ENCODE results near the gene BANP. TPM values are rescaled to one million over a fixed set of nuclear protein-coding genes. Genes with fewer than 3 reads are reported as not detected.

The BANP gene
- polyA plus RNA-seq, 1 of the 3 experiments (the other 2 are of a cell fraction): 16.8 TPM

- no peak overlapping the region for H3K27ac ChIP-seq (ENCODE audit: low read depth in 2 of 2, low read length in 1 of 2)
- 97% methylated on average over 15 of the region's 26 CpGs for WGBS (ENCODE audit: low lambda C conversion rate)
- H3K4me3 ChIP-seq (ENCODE audit: low read depth in 2 of 2, low read length in 1 of 2): no peak overlapping the region
- no peaks in the 10 kb centered on the region for H3K27me3 ChIP-seq (ENCODE audit: insufficient read depth)
- H4K20me1 ChIP-seq (ENCODE audit: insufficient read depth): no peaks in the 10 kb centered on the region
- no peaks in the 10 kb centered on the region for H3K9me2 ChIP-seq
- TF ChIP-seq RXRA (IDR thresholded peaks at IDR 0.05; ENCODE audit: borderline replicate concordance, low read depth) (no peak), ELF1 (IDR thresholded peaks at IDR 0.05) (no peak), ZBTB33 (IDR thresholded peaks at IDR 0.05; ENCODE audit: borderline replicate concordance, low read depth) (no peak), FOXM1 (IDR thresholded peaks at IDR 0.05; ENCODE audit: low read depth) (no peak), TEAD4 (IDR thresholded peaks at IDR 0.05; ENCODE audit: borderline replicate concordance, insufficient read depth) (no peak), MXI1 (IDR thresholded peaks at IDR 0.05; ENCODE audit: low read depth, low read length) (no peak), SMC3 (IDR thresholded peaks at IDR 0.05; ENCODE audit: low read depth, low read length) (no peak), TCF12 (IDR thresholded peaks at IDR 0.05) (no peak), GATA2 (CRISPR knock-in tag; IDR thresholded peaks at IDR 0.05) (no peak), GABPA (IDR thresholded peaks at IDR 0.05; ENCODE audit: low read depth) (no peak)
- H3K79me2 ChIP-seq (ENCODE audit: insufficient read depth): no peaks in the 10 kb centered on the region
- H3K36me3 ChIP-seq (replicated peaks in 1 of 2; ENCODE audit: control insufficient read depth in 1 of 2, insufficient read depth in 2 of 2, low read length in 1 of 2): peaks cover 0 to 4% of the 10 kb centered on the region in 2 experiments
- H3K4me2 ChIP-seq: no peak overlapping the region
- H3F3A ChIP-seq (replicated peaks; ENCODE audit: insufficient read depth): no peaks in the 10 kb centered on the region
- H3K4me1 ChIP-seq (ENCODE audit: control insufficient read depth in 1 of 2, insufficient read depth in 2 of 2, low read depth in 1 of 2, low read length in 1 of 2): peaks cover 0 to 16% of the 10 kb centered on the region in 2 experiments; a peak in 3 of 4 replicates
- H3K9me3 ChIP-seq: no peaks in the 10 kb centered on the region
- no peak for DNase-seq
- H2AFZ ChIP-seq (ENCODE audit: low read depth): no peak overlapping the region
- ChIA-PET POLR2A (no interaction called here), CTCF (no interaction called here)
- no peak overlapping the region for H3K9ac ChIP-seq
Measured at GRCh38 chr16:88057656-88058055, 106.4 kb downstream of the BANP start.

GRCh38 chr16:88058136-88058535 is 106.9 kb downstream of the BANP start:
- TF ChIP-seq NFIC (IDR thresholded peaks at IDR 0.05; ENCODE audit: borderline replicate concordance) (no peak), ZBTB33 (IDR thresholded peaks at IDR 0.05; ENCODE audit: borderline replicate concordance, low read depth) (no peak), SIN3A (IDR thresholded peaks at IDR 0.05; ENCODE audit: borderline replicate concordance, low read depth, low read length) (no peak), GABPA (IDR thresholded peaks at IDR 0.05; ENCODE audit: low read depth) (no peak), FOXM1 (IDR thresholded peaks at IDR 0.05; ENCODE audit: low read depth) (no peak), USF2 (IDR thresholded peaks at IDR 0.05; ENCODE audit: borderline replicate concordance, low read depth, low read length) (no peak), EZH2phosphoT487 (IDR thresholded peaks at IDR 0.05; ENCODE audit: borderline replicate concordance, low read depth) (no peak), TCF12 (IDR thresholded peaks at IDR 0.05) (no peak), CHD2 (IDR thresholded peaks at IDR 0.05; ENCODE audit: low read length, partially characterized antibody) (no peak)
- Histone ChIP-seq H3K27ac (ENCODE audit: low read depth in 2 of 2, low read length in 1 of 2) (no peak overlapping the region), H3K4me1 (ENCODE audit: control insufficient read depth in 1 of 2, insufficient read depth in 2 of 2, low read depth in 1 of 2, low read length in 1 of 2) (peaks cover 0 to 20% of the 10 kb centered on the region in 2 experiments; a peak in 3 of 4 replicates), H3K4me2 (no peak overlapping the region), H4K20me1 (ENCODE audit: insufficient read depth) (no peaks in the 10 kb centered on the region), H2AFZ (ENCODE audit: low read depth) (no peak overlapping the region), H3K27me3 (ENCODE audit: insufficient read depth) (no peaks in the 10 kb centered on the region), H3K9ac (no peak overlapping the region), H3K79me2 (ENCODE audit: insufficient read depth) (no peaks in the 10 kb centered on the region), H3K9me2 (no peaks in the 10 kb centered on the region), H3F3A (replicated peaks; ENCODE audit: insufficient read depth) (no peaks in the 10 kb centered on the region), H3K36me3 (replicated peaks in 1 of 2; ENCODE audit: control insufficient read depth in 1 of 2, insufficient read depth in 2 of 2, low read length in 1 of 2) (peaks cover 0 to 4% of the 10 kb centered on the region in 2 experiments), H3K4me3 (ENCODE audit: low read depth in 2 of 2, low read length in 1 of 2) (no peak overlapping the region), H3K9me3 (no peaks in the 10 kb centered on the region)
- WGBS (ENCODE audit: low lambda C conversion rate): 88% methylated on average over 9 of the region's 14 CpGs
- ChIA-PET CTCF (no interaction called here), POLR2A (no interaction called here)
- DNase-seq: no peak
